HUES64 (cell line): ENCODE results near the gene KHK.
"Not testable (repeated sequence)": the region's sequence is repeated elsewhere in the genome, so short reads cannot be mapped to it uniquely, and the experiment has no call there.

Experiments
- H3K27ac ChIP-seq: 2 replicates; pipeline ENCODE4 v1.7.0; 2013; ENCODE audit warnings: low read depth, low read length, inconsistent platforms
- H3K27me3 ChIP-seq: 2 replicates; pipeline ENCODE4 v1.6.1; 2013; ENCODE audit warnings: mild to moderate bottlenecking, low read length; ENCODE audit not compliant: insufficient read depth
- H3K36me3 ChIP-seq: 2 replicates; pipeline ENCODE4 v1.6.1; 2013; ENCODE audit warnings: mild to moderate bottlenecking, low read length; ENCODE audit not compliant: insufficient read depth
- H3K4me1 ChIP-seq: 2 replicates; pipeline ENCODE4 v1.6.1; 2013; ENCODE audit warnings: mild to moderate bottlenecking, low read length, moderate library complexity; ENCODE audit not compliant: insufficient read depth
- H3K4me3 ChIP-seq: 2 replicates; pipeline ENCODE4 v1.5.1; 2013; ENCODE audit warnings: mild to moderate bottlenecking, low read length, moderate library complexity
- H3K9ac ChIP-seq: 2 replicates; pipeline ENCODE4 v1.6.1; 2013; ENCODE audit warnings: mild to moderate bottlenecking, low read depth, low read length
- H3K9me3 ChIP-seq: 2 replicates; pipeline ENCODE4 v1.6.1; 2013; ENCODE audit warnings: low read depth, low read length; ENCODE audit not compliant: insufficient read depth
- WGBS: fragments of 150-250, 120-280 bp; methylation state at CpG from one replicate; pipeline ENCODE4 v1.1.7; 2013; ENCODE audit warnings: missing lambda C conversion rate; 5-methylcytosine and 5-hydroxymethylcytosine counted together

KHK gene

GRCh38 chr2:27105981-27106380 is 19.4 kb downstream of the KHK start:
- H3K36me3 ChIP-seq, result no peaks in the 10 kb centered on the region
- 85% methylated on average over 3 of the region's 3 CpGs for WGBS
- H3K4me3 ChIP-seq, result no peak overlapping the region
- no peaks in the 10 kb centered on the region for H3K9me3 ChIP-seq
- H3K27me3 ChIP-seq, result no peaks in the 10 kb centered on the region; the same call in 1 of the 2 replicates
- no peaks in the 10 kb centered on the region for H3K4me1 ChIP-seq
- no peak overlapping the region for H3K9ac ChIP-seq
- H3K27ac ChIP-seq, result no peak overlapping the region

- H3K4me3 ChIP-seq, result no peak overlapping the region
- no peaks in the 10 kb centered on the region for H3K36me3 ChIP-seq
- no peaks in the 10 kb centered on the region for H3K4me1 ChIP-seq
- 79% methylated on average over 1 of the region's 2 CpGs for WGBS
- H3K9me3 ChIP-seq, result no peaks in the 10 kb centered on the region
- no peaks in the 10 kb centered on the region; the same call in 1 of the 2 replicates for H3K27me3 ChIP-seq
- no peak overlapping the region for H3K27ac ChIP-seq
- no peak overlapping the region for H3K9ac ChIP-seq
Observed at GRCh38 chr2:27108221-27108620, 21.6 kb downstream of the KHK start.

GRCh38 chr2:27109083-27109482 is 22.5 kb downstream of the KHK start:
- WGBS, result 82% methylated on average over 3 of the region's 3 CpGs
- no peaks in the 10 kb centered on the region for H3K36me3 ChIP-seq
- no peaks in the 10 kb centered on the region for H3K9me3 ChIP-seq
- no peak overlapping the region for H3K4me3 ChIP-seq
- no peaks in the 10 kb centered on the region; the same call in 1 of the 2 replicates for H3K27me3 ChIP-seq
- H3K4me1 ChIP-seq, result no peaks in the 10 kb centered on the region
- no peak overlapping the region for H3K27ac ChIP-seq
- H3K9ac ChIP-seq, result no peak overlapping the region

- not testable (repeated sequence) for H3K9me3 ChIP-seq, H3K27me3 ChIP-seq, H3K4me3 ChIP-seq, H3K27ac ChIP-seq, H3K36me3 ChIP-seq, H3K9ac ChIP-seq, H3K4me1 ChIP-seq
- WGBS, result 90% methylated on average over 24 of the region's 24 CpGs
Observed at GRCh38 chr2:27110603-27111352, 24.2 kb downstream of the KHK start.

GRCh38 chr2:27111392-27112078 is 25.0 kb downstream of the KHK start:
- not testable (repeated sequence) for H3K9me3 ChIP-seq, H3K9ac ChIP-seq, H3K36me3 ChIP-seq, H3K4me1 ChIP-seq, H3K27ac ChIP-seq, H3K4me3 ChIP-seq, H3K27me3 ChIP-seq
- WGBS, result 96% methylated on average over 49 of the region's 49 CpGs

- H3K4me3 ChIP-seq, result no peak overlapping the region
- no peak overlapping the region for H3K27ac ChIP-seq
- no peaks in the 10 kb centered on the region for H3K36me3 ChIP-seq
- H3K4me1 ChIP-seq, result no peaks in the 10 kb centered on the region
- 83% methylated on average over 2 of the region's 2 CpGs for WGBS
- peaks cover 36% of the 10 kb centered on the region for H3K27me3 ChIP-seq
- H3K9me3 ChIP-seq, result no peaks in the 10 kb centered on the region
- H3K9ac ChIP-seq, result no peak overlapping the region
Observed at GRCh38 chr2:27115519-27115918, 28.9 kb downstream of the KHK start.

GRCh38 chr2:27117995-27118524 is 31.5 kb downstream of the KHK start:
- Histone ChIP-seq H3K9me3 (no peaks in the 10 kb centered on the region), H3K9ac (peak overlapping the region; percentile 49), H3K36me3 (no peaks in the 10 kb centered on the region), H3K27me3 (peaks cover 61% of the 10 kb centered on the region), H3K27ac (no peak overlapping the region), H3K4me3 (peak overlapping the region; percentile 57), H3K4me1 (no peaks in the 10 kb centered on the region)
- 17% methylated on average over 14 of the region's 14 CpGs for WGBS

GRCh38 chr2:27118525-27119329 is 32.2 kb downstream of the KHK start, which contains the start of gene CGREF1:
Gene CGREF1, minus strand, starts transcription at chr2:27119128. Its CDS starts 14,762 bp downstream, at chr2:27104366.
- no peaks in the 10 kb centered on the region for H3K36me3 ChIP-seq
- peak within 1 kb of the TSS; percentile 57 for H3K4me3 ChIP-seq
- H3K4me1 ChIP-seq, result no peaks in the 10 kb centered on the region
- H3K27ac ChIP-seq, result no peak within 1 kb of the TSS
- WGBS, result 9% methylated on average over 84 of the region's 84 CpGs
- H3K27me3 ChIP-seq, result peaks cover 68% of the 10 kb centered on the region
- peak within 1 kb of the TSS; percentile 49 for H3K9ac ChIP-seq
- H3K9me3 ChIP-seq, result no peaks in the 10 kb centered on the region

GRCh38 chr2:27119330-27119670 is 32.7 kb downstream of the KHK start:
- Histone ChIP-seq H3K4me3 (peak overlapping the region; percentile 57), H3K9ac (peak overlapping the region; percentile 49; the same call in 1 of the 2 replicates), H3K27me3 (peaks cover 74% of the 10 kb centered on the region)
- H3K27ac ChIP-seq, H3K9me3 ChIP-seq, H3K4me1 ChIP-seq, H3K36me3 ChIP-seq: not testable (repeated sequence)
- WGBS, result 78% methylated on average over 8 of the region's 8 CpGs

- 71% methylated on average over 2 of the region's 2 CpGs for WGBS
- no peaks in the 10 kb centered on the region for H3K9me3 ChIP-seq
- H3K4me3 ChIP-seq, result no peak overlapping the region
- H3K36me3 ChIP-seq, result no peaks in the 10 kb centered on the region
- no peak overlapping the region for H3K9ac ChIP-seq
- no peaks in the 10 kb centered on the region for H3K4me1 ChIP-seq
- no peak overlapping the region for H3K27ac ChIP-seq
- H3K27me3 ChIP-seq, result peaks cover 77% of the 10 kb centered on the region
Observed at GRCh38 chr2:27121906-27122305, 35.3 kb downstream of the KHK start.

- Histone ChIP-seq H3K27me3 (peaks cover 69% of the 10 kb centered on the region), H3K4me1 (no peaks in the 10 kb centered on the region), H3K4me3 (no peak overlapping the region), H3K36me3 (no peaks in the 10 kb centered on the region), H3K27ac (no peak overlapping the region), H3K9me3 (no peaks in the 10 kb centered on the region), H3K9ac (no peak overlapping the region)
- 85% methylated on average over 7 of the region's 7 CpGs for WGBS
Observed at GRCh38 chr2:27122791-27123190, 36.2 kb downstream of the KHK start.
